ENCODE data around the gene GLIS1.
"Not testable (repeated sequence)": the region's sequence is repeated elsewhere in the genome, so short reads cannot be mapped to it uniquely, and the experiment has no call there.

Gene GLIS1

DNA sequence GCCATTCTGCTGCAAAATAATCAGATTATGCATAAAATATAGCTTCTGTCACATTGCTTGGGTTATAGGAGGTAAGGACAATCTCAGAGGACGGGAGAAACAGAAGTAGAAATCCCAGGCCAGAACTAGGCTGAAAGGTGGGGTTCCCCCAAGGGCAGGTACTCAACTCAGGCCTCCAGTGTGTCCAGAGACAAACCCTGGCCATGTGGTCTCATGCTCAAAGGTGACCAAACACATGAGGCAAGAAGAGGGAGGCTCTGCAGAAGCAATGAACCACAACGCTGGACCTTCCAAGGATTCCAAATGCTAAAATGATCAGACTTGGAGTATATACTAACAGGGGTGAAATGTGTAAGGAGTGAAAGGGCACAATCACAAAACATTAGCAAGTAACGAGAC lies 176.0 kb downstream of the GLIS1 start:
- no peak for FAIRE-seq

DNA sequence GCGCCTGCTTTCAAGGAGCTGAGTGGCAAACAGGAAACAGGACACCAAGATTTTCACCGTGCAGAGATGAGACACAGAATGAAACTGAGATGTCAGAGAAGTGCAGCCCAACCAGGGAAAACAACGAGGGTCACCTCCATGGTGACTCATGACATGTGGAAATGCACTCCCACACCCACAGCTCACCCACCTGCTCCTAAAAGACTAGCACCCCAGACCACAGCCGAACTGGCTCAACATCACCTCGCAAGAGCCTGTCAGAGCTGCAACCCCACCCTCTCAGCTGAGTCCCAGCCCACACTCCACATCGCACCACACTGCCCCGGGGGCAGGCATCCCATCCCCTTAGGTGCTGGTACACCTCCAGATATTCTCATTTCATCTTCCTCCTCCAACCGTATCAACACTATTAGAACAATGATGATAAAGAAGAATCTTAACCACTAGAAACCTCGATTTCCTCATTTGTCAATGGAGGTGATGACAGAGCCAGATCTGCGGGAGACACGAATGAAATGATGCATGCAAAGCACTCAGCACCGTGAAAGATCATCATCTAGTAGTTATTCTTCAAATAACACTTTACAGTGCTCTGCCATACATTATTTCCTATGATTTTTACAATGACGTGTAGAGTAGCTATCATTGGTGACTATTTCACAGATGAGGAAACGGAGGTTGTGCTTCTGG lies 176.5 kb downstream of the GLIS1 start:
- no peak for DNase-seq (ENCODE audit: low spot score)

More for the DNA sequence above, 176.0 kb downstream of the GLIS1 start:
- DNase-seq (ENCODE audit: low spot score), result no peak

DNA sequence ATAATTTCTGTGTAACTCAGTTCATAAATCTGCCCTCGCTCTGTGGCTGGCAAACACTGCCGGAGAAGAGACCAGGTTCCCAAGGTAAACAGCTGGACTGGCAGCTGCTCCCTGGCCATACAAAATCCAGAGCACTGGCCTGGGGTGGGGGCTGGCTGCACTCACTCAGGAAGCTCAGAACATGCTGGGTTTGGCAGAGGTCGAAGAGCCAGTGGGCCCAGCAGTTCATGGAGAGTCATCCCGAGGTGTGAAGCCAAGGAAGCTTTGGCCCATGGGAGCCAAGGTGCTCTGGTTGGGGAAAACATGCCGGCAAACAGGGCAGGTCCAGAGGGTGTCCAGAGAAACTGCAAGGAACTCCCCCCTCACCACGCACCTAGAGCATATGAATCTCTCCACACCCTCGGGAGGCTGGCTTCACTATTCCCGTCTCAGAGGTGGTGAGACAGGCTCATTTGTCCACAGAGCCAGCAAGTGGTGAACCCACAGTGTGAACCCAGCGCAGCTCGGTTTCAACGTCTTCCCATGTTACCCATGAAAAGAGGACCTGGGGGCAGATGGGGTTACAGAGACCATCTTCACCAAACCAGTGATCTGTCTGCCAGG lies 177.4 kb downstream of the GLIS1 start:
- no peak for DNase-seq (ENCODE audit: low spot score)
- no peak for FAIRE-seq

More for the DNA sequence above, 176.5 kb downstream of the GLIS1 start:
- no peak for FAIRE-seq

DNA sequence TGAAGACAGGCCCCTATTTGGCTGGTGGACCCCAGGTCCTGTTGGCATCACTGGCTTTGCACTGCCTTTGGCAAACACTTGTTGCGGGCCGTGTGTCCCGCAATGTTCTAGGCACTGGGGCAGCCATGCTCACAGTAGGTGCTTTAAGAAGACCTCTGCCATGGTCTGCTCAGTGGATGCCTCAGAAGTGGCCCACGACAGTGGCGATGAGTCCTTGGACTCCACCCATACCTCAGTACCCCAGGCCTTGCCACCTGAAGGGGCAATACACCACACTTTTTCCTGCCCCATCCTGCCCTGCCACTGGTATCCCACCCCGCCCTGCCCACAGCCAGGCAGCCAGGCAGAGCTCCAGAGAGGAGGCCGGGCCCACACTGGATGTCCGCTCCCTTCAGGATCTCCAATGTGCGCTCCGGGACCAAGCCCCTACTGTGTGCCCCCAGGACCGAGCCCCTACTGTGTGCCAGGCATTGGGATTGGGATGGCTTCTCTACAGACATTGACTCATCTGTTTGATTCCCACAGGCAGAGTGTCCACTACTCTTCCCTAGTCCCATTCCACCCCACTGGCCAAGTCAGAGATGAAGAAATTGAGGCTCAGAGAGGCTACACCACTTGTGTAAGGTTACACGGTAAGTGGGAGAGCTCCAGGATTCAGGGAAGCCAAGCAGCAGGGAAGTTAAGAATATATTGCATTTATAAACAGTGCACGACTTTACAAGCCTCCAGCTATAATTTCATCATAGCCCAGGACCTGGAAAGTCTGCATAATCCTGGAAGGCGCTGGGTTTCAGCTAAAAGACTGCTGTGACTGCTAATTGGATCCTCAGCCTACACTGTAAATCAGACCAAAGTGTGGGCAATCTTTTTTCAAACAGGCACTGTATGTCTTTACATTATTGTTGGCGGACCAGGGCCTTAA lies 178.1 kb downstream of the GLIS1 start:
- FAIRE-seq (no peak), DNase-seq (ENCODE audit: low spot score) (no peak)

DNA sequence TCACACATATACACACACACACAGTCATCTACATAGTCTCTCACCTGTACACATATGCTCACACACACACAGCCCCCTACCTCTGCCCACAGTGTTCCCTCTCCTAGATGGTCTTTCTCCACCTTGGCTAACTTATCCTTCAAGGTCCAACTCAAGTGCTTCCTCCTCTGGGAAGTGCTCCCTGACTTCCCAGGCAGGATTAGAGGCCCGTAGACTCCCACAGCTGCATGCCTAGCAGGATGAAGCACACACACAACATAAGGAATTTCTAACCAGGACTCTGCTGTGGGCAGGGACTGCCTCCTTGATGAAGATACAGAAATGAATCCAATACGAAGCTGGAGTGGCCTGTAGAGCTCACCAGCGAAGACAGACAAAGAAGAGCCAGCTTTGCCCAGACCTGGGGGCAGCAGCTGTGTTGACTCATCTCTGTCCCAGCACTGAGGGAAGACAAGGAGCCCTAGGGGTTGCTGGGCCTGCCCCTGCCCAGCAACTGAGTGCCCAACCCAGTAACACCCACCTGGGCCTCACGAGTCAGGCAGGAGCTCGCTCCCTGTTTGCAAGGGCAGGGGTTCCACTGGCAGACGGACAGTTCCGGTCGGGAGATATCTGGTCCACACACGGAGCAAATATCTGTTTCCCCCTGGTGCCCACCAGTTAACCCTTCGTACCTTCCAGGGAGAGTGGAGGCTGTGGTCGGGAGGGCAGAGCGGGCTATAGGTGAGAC lies 178.9 kb downstream of the GLIS1 start:
- DNase-seq (ENCODE audit: low spot score), result no peak

DNA sequence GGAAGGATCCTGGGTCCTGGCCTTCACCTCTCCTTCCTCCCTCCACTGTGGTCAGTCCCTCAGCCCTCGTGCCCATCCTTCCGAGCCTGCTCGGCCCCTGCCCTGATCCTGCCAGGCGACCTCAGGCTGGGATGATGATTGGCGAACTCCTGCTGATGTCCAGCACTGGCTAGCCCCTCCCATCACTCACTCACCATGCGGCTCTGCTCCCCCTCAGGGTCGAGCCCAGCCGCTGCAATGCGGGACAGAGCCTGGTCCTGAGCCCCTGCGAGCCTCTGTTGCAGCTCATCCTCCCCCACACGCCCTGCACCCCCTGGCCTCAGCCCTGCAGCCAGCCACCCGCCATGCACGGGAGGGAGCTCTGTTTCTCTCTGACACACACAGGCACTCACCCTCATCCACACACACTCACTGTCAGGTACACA lies 179.6 kb downstream of the GLIS1 start:
- no peak for DNase-seq (ENCODE audit: low spot score)
- FAIRE-seq, result no peak

More for the DNA sequence above, 178.9 kb downstream of the GLIS1 start:
- no peak for FAIRE-seq

DNA sequence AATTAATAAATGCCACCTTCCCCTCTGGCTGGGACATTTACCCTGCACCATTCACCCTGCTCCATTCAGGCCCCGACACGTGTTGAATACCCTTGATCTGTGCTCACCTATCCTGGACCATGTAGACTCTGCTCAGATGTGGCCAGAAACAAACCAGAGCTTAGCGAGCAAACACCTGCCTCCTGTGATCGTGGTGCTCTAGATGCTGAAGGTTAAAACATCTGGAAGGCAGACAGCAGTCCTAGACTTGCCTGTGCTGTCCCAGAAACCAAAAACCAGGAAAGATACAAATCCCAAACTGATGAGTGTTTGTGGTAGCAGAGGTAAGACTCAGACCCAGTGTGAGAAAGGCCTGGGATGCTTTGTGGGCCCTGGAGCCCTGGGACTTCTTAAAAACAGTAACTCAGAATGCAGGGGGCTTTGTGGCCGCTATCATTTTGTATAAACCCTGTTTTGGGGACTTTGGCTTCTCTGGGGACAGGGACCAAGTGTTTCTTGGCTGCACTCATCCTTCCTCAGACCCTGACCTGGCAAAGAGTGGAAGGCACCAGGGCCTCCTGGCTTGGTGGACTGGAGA lies 180.1 kb downstream of the GLIS1 start:
- DNase-seq (ENCODE audit: low spot score) (no peak), FAIRE-seq (no peak)

DNA sequence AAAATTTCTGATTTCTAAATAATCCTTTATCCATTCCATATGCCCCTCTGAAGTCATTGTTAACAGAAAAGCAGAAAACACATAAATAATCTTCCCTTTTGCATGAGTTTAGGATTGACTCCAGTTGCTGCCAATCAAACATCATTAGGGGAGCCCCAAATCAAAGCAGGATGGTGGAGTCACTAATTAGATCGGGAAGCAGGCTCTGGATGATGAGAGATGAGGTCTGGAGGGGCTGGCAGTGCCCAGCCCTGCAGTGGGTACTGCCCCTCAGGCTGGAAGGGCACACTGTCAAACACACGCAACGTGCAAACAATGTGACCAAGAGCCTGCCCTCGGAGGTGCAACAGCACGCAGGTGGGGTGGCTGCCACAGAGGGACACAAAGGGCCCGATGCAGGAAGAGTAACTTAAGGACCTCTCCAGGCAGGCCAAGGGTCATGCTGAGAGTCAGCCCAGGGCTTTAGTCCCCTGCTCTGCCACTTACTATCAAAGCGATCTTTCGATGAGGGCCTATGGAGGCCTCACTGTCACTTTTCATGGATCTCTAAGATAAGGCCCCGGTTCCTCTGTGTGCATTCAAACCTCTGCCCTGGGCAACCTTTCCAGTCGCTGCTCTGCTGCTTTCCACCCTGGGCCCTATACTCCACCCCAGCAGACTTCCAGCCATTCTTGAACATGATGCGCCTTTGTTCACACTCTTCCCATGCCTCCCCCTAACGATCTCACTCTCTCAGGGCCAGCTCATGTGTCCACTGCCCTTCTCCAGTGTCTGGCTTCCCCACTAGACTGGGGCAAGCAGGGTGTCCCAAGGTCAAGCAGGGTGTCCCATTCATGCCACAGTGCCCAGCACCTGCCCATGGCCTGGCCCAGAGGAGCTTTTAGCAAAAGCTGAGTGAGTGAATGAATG lies 180.9 kb downstream of the GLIS1 start:
- FAIRE-seq, result no peak

DNA sequence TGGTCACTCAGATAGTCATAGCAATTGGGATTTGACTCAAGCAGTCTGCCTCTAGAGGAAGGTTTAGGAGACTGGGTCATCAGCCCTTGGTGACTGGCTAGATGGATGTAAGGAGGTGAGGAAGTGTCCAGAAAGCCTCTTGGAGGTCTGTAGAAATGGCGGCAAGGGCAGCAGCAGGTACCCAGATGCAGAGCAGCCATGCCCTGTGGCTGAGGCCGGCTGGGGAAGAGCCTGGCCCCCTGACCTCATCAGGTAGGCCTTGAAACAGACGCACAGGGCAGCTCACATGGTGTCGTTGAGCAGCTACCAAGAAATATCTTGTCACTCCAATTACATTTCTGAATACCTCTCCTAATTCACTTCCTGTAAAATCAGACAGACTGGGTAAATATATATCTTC lies 181.6 kb downstream of the GLIS1 start:
- no peak for FAIRE-seq
- DNase-seq (ENCODE audit: low spot score), result no peak

More for the DNA sequence above, 180.9 kb downstream of the GLIS1 start:
- DNase-seq (ENCODE audit: low spot score), result no peak

DNA sequence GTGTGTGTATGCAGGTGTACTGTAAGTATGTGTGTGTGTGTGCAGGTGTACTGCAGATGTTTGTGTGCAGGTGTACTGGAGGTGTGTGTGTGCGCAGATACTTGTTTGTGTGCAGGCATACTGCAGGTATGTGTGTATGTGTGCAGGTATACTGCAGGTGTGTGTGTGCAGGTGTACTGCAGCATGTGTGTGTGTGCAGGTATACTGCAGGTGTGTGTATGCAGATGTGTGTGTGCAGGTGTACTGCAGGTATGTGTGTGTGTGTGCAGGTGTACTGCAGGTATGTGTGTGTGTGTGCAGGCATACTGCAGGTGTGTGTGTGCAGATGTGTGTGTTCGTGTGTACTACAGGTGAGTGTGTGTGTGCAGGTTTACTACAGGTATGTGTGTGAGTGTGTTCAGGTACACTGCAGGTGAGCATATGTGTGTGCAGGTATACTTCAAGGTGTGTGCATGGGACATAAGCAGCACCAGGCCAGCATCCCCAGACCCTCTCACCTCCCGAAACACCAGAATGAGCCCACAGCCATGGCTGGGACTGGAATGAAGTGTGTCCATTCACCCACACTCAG lies 182.2 kb downstream of the GLIS1 start:
- no peak for FAIRE-seq

DNA sequence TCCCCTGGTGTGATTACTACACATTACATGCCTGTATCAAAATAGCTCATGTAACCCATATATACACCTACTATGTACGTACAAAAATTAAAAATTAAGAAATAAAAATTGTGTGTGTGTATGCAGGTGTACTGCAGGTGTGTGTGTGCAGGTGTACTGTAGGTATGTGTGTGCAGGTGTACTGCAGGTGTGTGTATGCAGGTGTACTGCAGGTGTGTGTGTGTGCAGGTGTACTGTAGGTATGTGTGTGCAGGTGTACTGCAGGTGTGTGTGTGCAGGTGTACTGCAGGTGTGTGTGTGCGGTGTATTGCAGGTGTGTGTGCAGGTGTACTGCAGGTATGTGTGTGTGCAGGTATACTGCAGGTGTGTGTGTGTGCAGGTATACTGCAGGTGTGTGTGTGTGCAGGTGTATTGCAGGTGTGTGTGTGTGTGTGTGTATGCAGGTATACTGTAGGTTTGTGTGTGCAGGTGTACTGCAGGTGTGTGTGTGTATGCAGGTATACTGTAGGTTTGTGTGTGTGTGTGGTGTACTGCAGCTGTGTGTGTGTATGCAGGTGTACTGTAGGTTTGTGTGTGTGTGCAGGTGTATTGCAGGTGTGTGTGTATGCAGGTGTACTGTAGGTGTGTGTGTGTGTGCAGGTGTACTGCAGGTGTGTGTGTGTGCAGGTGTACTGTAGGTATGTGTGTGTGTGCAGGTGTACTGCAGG lies 183.2 kb downstream of the GLIS1 start:
- peak; percentile 98 for FAIRE-seq
- DNase-seq (ENCODE audit: low spot score), result not testable (repeated sequence)

More for the DNA sequence above, 182.2 kb downstream of the GLIS1 start:
- DNase-seq (ENCODE audit: low spot score), result no peak

DNA sequence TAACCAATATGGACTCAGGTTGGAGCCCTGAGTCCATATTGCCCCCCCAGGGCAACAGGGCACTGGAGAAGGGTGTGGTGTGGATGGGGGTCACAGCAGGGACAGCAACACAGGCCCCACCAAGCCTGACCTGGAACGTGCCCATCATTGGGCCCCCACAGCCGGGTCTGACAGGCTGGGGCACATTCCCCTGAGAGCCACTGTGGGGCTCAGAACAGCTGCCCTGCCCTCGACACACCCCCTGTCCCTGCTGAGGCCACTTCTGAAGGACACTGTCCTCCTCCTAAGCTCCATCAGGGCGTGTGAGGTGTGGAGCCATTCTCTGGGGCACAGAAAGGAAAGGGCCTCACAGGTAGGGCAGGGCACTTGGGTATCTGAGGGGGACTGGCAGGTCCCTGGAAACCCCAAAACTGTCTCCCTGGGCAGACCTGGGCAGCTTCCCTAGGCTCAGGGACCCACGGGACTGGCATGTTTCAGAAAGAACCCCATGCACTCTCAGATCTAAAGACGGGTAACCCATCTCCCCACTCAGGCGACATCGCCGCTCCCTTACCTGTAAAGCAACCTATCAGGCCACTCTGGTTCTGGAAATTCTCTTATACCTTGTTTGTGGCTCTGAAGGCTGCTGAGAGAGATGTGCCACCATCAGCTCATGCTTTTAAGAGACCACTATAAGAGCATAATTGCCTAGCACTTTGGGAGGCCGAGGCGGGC lies 184.2 kb downstream of the GLIS1 start:
- DNase-seq (ENCODE audit: low spot score), result no peak
- no peak for FAIRE-seq

DNA sequence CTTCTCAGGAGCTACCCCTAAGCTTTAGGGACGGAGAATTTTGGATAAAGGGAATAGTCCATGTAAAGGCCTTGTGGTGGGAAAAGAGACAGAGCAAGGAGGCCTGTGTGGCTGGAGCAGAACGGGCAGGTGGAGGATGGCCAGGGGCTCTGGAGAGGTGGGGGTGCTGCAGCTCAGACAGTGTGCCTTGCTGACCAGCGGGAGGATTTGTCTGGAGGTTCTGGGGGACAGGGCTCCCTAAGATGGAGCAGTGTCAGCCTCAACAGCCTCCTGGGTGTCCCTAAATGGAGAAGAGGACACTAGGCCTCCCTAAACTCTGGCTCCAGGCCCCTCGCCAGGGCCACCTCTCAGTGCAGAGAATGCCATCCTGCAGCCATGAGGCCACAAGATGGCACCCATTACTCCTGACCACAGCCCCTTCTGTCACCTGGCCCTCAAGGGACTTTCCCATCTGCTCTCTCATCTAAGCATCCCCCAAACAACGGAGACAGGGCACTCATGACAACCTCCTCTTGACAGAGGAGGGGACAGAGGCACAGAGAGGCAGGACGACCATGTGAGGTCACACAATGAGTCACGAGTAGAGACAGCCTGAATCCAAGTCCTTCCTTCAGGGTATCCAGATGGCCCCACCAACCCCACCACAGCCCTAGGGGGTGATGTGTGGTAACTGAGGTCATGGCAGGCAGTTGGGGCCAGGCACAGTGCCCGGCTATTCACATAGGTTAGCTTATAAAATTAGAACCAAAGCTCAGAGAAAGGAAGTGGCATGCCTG lies 185.0 kb downstream of the GLIS1 start:
- DNase-seq (ENCODE audit: low spot score) (no peak), FAIRE-seq (no peak)

DNA sequence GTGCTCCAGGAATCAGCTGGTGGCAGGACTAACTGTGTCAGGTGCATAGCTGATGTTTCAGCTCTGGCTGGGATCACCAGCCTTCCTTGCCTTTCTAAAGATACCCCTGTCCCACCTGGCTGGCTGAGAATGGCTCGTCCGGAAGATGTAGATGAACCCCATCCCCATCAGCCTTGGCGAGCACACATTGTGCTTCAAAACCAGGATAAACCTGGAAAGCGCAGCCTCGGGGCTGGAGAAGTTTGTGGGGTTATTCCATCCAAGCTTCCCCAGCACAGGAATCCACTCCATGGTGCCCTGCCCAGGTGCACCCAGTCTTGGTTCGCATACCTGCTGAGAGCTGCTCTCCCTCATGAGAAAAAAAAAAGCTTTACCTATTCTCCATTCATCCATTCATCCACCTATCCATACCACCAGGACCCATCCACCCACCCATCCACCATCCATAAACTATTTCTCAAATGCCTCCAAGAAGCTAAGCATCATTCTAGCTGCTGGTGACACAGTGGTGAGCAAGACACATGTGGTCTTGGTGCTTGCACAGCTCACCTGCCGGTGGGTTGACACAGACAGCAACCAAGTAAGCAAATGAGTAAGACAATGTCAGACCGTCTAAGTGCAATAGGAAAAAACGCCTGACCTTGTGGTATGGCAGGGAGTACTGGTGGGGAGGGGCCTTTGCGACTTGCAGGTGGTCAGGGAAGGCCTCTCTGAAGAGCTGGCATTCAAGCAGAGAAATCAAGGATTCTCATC lies 185.8 kb downstream of the GLIS1 start:
- FAIRE-seq (no peak), DNase-seq (ENCODE audit: low spot score) (no peak)

DNA sequence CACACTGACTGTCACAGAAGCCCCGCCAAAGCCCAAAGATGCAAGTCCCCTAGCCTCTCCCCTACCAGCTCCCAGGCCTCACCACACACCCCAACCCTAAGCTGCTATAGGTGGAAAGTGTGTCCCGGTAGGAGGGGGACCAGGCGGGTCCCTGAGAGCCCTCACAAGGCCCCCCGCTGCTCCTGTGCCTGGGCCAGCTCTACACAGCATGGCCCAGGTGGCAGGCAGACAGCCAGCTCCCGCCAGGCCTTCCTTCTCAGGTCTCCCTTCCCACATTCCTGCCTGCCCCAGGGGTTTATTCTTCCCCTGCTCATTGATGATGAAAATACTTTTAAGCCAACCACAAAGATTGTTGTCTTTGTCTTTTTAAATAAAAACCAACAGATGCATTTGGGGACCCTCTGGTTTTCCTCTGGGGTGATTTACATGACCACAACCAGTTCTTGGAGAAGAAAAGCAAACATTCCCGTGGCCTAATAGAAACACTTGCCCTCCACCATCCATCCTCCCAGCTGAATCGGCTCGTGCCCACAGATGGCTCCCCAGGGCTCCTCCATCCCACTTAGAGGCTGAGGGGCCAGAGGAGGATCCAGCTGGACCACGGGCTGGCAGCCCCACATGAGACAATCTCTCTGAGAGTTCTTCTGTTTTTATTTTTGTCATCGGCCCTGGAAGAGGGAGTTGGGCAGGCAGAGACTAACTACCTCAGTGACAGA lies 186.7 kb downstream of the GLIS1 start:
- no peak for FAIRE-seq
- no peak for DNase-seq (ENCODE audit: low spot score)

DNA sequence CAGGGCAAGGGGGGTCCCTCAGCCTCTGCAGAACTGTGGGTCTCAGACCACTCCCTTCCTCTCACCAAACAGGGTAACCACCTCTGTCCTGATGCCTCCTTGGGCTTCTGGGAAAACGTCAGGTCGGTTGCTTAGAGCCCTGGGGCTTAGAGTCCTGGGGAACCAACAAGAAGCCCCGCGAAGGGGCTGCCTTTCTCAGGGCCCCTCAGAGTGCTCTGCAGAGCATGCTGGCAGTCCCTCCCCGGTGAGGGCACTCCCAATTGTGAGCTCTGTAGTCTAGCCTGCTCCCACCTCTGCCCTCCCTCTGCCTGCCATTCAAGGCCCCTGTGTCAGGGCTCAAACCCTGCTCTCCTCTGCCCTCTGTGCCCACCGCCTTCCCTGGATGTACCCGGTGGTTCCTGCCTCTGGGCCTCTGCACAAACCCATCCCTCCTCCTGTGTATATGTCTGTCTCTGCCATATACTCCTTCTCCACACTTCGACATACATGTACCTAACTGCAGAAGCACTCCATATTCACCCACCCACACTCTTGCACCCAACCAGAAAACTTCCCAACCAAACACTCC lies 187.5 kb downstream of the GLIS1 start:
- DNase-seq (ENCODE audit: low spot score), result no peak
- peak; percentile 81 for FAIRE-seq

Data from urothelium cell line (cell line).